PC-3 (cell line): ENCODE data around the gene KIAA0513.

Experiments
- CTCF ChIP-seq: fragments of 300-600 bp; sonication (generic); conservative IDR thresholded peaks from 2 replicates; pipeline ENCODE4 v1.5.1; 2017; ENCODE audit warnings: antibody characterized with exemption, low read depth, mild to moderate bottlenecking, low read length
- EZH2 ChIP-seq: fragments of 300-600 bp; sonication (generic); IDR thresholded peaks from one replicate; pipeline ENCODE4 v1.6.1; 2017; ENCODE audit warnings: antibody characterized with exemption, mild to moderate bottlenecking, low read length; ENCODE audit not compliant: unreplicated experiment
- EZH2phosphoT487 ChIP-seq: fragments of 300-600 bp; sonication (generic); IDR thresholded peaks from 2 replicates; pipeline ENCODE4 v1.6.1; 2018; ENCODE audit warnings: mild to moderate bottlenecking, antibody characterized with exemption, low read length, borderline replicate concordance

- TF ChIP-seq CTCF (no peak), EZH2phosphoT487 (no peak), EZH2 (no peak)
Observed at GRCh38 chr16:85069171-85069570, 41.6 kb downstream of the KIAA0513 start.
